ENCODE measurements around the gene MEAF6.

The MEAF6 gene

DNA sequence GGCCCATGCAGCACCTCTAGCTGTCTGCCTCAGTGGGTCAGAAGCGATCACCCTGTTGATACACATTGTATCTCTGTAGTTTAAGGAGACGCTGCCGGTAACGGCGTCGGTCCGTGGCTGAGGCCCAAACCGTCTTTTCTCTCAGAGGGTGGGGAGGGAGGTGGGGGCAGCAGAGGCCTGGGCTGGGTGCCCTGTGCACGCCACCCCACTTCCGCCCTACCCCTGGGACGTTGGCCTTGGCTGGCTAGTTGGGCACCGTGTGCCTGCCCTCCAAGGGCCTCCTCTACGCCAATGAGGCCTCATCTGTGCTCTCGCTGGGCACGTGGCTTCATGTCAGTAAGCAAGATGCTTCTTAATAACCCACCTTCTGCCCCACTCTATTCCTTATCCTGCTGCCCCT, 30.8 kb downstream of the MEAF6 start:
- no peak for DNase-seq

DNA sequence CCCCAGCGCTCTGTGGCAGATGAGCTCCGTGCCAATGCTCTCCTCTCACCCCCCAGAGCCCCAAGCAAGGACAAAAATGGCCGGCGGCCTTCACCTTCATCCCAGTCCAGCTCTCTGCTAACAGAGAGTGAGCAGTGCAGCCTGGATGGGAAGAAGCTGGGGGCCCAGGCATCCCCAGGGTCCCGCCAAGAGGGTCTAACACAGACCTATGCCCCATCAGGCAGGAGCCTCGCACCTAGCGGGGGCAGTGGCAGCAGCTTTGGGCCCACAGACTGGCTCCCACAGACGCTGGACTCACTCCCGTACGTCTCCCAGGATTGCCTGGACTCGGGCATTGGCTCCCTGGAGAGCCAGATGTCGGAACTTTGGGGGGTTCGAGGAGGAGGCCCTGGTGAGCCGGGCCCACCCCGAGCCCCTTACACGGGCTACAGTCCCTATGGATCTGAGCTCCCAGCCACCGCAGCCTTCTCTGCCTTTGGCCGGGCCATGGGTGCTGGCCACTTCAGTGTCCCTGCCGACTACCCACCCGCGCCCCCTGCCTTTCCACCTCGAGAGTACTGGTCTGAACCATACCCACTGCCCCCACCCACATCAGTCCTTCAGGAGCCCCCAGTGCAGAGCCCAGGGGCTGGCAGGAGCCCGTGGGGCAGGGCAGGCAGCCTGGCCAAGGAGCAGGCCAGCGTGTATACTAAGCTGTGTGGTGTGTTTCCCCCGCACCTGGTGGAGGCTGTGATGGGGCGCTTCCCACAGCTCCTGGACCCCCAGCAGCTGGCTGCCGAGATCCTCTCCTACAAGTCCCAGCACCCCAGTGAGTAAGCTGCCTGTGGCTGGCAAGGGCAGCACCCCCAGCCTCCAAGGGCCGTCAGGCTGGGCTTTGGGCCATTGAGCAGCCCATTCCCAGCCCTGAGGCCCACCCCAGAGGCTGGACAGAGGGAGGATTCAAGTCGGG, 31.5 kb downstream of the MEAF6 start:
- DNase-seq, result no peak

DNA sequence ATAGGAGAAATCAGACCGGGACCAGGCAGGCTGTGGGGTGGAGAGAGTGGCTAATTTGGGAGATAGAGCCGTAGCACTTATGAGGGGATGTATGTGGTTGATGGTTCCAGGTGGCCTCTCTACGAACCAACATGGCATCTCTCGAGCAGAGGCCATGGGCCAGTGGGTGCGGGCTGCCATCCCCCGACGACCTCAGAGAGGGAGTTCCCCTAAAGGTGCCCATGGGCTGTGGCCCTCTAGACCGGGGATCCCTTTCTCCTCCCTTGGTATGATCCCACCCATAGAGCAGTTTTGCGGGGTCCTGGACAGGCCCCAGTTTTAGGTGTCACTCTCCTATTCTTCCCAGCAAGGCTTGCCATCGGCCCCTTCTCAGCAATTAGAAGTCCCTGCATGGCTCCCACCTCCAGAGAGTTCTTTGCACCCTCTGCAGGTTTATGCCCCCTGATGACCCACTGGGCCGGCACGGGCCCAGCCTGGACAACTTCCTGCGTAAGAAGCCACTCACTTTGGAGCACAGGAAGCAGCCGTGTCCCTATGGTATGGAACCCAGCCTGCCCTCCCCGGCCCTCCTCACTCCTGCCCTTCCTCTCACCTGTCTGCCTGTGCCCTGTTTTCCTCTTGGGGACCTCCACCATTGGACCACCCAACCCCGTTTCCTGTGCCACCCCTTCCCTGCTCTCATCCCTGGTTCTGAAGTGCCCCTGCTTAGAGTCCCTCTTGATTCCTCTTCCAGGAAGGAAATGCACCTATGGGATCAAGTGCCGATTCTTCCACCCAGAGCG, 32.4 kb downstream of the MEAF6 start:
- no peak for DNase-seq

DNA sequence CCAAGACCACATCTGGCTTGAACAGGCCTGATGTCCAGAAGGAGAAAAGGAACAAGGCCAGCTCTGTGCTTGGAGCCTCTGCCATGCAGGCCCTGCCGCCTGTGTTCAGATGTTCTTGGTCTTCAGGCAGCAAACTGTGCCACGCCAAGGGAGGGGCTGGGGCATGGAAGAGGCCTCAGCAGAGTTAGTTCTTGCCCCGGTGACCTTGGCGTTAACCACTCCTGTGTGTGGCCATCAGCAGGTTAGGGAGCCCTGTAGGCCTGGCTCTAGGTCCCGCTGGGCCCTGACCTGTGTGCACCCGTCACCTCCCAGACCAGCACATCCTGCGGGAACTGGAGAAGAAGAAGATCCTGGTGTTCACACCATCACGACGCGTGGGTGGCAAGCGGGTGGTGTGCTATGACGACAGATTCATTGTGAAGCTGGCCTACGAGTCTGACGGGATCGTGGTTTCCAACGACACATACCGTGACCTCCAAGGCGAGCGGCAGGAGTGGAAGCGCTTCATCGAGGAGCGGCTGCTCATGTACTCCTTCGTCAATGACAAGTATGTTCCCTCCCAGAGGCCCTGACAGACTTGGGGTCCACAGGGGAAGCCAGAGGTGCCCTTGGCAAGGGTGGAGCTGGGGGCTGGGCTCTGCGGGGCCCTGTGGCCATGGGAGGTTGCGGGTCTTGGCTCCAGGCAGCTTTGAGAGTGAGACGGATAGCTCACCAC, 33.1 kb downstream of the MEAF6 start:
- DNase-seq, result no peak

DNA sequence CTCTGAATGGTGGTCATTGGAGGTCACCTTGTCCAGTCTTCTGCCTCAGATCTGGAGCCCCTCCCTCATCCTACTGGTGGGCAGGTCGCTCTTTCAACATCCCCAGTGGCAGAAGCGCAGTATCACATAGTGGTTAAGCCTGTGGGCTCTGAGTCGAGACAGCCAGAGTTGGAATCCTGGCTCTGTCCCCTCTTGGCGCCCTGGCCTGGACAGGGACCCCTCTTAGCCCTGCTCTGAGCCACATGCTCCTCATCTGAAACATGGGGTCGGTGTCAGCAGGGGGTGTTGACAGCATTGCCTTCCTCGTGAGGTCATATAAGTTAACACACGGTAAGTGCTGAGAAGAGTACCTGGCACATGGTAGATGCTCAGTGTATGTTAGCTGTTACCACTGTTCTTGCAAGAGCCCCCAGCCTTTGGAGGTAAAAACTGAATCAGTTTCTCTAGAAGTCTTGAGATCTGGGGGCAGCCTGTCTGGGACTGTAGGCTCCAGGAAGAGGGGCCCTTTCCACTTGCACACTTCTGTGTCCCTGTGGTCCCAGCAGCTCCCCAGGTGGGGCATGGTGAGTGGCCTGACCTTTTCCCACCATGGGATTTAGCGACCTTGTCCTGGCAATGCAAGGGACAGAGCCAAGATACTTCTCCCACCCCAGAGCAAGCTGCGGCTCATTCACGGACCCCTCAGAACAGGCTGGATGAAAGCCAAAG, 33.8 kb downstream of the MEAF6 start:
- no peak for DNase-seq

DNA sequence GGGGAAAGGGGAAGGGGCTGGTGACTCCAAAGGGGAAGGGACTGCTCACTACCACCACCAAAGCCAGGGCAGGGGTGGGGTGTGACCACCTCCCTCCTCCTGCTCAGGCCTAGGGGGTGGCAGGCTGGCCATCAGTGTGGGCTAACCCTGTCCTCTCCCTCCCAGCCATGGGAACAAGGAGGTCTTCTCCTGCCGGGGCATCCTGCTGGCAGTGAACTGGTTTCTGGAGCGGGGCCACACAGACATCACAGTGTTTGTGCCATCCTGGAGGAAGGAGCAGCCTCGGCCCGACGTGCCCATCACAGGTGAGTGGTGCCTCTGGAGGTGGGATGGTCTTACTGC, 34.5 kb downstream of the MEAF6 start:
- no peak for DNase-seq

DNA sequence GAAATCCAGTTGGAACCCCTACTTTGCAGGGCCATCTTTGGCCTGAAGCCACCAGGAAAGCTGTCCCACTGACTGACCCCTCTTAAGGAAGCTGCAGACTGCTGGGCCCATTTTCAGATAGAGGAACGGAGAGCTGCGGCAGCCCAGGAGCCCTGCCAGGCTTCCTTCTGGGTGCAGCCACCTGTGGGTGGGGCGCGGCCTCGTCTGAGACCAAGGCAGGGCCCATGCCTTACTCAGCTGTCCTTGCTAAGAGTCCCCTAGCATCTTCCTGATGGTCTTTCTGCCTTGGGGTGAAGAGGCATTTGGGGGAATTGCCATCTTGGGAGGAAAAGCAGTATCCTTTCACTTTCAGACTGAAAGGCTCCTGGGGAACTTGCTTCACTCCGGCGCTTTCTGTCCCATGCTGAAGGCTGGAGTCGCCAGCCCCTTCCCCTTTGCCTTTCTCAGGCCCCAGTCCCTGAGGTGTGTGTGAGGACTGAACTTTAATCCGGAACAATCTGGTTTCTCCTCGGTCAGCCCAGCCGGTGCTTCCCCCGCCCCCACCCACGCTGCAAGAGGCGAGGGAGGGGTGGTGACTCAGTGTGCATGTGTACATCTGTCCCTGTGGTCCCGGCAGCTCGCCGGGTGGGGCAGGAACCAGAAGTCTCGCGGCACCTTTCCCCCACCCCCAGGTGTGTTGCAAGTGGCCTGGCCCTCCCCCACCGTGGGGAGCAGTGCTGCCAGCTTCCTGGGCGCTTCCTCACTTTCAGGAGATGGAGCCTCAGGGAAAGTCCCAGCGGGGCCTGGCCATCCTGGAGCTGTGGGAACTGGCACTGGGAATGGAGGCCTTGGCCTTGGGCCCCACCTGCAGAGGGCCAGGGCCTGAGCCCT, 35.1 kb downstream of the MEAF6 start:
- peak in 4 of 14 donors; percentile 13 to 78 (median 24) for DNase-seq

DNA sequence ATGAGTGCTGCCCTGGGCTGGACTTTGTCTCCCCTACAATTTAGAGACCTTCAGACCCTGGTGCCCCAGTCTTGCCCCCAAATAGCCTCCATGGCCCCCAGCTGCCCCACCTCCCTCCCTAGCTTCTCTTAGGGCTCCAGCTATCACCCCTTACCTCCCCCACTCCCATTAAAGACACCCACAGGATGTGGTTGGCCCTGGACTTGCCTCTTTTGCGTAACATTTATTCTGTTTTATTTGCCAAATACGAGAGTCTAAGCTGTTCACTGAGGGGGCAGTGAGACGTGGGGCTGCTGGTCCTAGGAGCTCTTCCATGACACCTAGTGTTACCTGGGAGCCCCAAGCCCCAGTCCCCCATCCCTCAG, 35.7 kb downstream of the MEAF6 start:
- no peak for DNase-seq

DNA sequence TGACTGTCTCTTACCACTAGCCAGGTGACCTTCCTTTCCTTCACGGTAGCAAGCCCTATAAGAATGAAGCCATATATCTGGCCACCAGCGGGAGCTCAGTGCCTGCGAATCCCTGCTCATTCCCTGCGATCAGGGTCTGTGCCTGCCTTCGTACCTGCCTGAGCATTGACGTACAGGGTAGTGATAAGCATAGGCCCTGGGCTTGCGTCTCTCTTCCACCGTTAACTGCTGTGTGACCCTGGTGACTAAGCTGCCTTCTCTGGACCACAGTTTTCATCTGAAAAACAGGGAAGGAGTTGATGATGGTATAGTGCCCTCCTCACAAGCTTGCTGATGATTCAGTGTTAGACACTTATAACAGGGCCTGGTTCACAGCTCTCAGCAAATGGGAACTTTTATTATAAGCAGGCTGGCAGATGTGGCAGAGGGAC, 36.1 kb downstream of the MEAF6 start:
- no peak for DNase-seq

DNA sequence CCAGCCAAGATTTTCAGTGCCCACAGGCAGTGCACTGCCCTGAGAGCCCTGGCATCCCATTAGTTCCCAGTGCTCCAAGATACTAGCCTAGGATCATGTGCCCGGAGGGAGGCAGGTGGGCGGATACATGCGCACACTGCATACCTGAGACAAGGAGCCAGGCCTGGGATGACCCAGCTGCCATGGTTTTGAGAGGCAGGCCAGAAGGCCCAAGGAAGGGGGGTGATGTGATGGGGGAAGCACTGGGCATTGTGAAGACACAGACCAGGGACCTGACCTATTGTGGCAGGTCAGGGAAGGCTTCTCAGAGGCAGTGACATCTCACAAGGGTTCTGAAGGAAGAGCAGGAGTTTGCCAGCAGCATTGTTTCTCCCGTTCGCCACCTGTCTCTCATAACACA, 36.6 kb downstream of the MEAF6 start:
- DNase-seq, result peak in 1 of 14 donors; percentile 39

DNA sequence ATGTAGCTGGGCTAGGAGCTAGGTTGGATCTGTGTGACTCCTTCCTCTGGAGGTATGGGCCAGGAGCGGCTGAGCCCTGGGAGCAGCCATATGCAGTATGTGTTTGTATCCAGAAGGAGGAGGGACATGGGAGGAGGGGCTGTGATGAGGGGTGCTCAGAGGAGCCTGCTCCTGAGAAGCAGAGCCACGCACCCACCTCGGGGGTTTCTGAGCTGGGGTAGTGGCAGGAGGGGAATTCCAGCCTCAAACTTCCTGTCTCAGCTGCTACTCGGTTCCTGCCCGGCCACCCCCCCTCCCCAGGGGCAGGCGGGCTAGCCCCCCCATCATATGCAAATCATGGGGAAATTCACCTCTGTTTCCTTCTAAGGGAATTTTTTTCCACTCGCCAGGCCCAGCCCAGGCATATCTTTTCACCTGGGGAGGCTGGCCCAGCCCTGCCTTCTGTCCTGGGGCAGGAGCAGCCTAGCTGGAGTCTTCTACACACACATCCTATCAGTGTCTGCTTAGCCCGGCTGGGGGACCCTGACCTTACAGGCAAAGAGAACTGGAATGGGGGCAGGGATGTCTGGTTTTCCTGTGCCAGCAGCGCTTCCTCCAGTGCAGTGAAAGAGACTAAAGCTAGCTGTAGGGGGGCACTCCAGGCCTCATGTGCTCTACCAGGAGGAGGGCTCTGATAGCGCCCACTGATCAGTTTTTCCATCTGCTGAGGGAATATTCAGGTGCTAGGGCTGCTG, 37.2 kb downstream of the MEAF6 start:
- peak in 2 of 14 donors; percentile 38 to 52 for DNase-seq

DNA sequence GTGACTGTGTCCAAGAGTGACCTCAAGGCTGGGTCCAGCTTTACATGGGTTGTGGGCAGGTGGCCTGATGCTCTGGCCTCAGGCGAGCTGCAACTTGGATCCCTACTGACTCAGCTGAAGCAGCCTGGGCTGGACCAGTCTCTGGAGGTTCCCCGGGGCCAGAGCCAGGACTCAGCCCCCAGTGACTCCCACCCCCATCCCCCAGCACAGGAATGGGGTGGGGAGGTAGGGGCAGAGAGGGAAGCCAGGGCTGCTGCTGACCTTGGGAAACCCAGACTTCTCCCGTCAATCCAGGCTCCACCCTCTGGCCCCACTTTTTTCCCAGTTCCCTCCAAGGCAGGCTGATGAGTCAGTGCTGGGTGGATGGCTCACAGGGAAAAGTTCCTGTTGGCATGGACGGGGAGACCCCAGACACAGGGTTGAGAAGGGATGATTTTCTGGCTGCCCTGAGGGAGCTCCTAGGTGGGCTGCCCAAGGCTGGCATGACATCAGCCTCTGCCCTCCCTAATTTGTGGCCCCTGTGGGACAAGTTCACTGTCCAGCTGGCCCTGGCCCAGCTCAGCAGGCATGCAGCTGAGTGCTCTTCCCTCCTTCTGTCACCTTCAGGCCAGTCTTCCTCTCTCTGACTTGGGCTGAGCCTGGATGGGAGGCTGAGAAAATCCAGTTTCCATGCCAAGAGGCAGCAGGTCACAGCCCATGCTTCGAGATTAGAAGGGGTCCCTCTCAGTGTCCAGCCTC, 37.9 kb downstream of the MEAF6 start:
- DNase-seq, result peak in 9 of 14 donors; percentile 25 to 85 (median 42)

DNA sequence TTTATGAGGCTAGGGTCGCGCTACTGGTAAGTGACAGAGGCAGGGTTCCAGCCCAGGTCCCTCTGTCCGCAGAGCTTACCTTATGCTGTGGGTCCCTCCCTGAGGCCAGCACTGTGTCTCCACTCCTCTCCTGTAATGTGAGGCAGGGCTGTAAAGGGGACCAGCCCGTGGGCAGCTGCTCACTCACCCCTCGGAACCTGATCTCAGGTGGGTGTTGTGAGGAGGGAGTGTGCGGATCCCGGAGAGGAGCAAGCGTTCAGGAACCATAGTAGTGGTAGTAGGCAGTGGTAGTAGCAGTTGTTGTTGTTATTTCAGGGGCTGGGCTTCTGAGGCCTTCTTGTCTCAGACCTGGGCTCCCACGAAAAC, 38.5 kb downstream of the MEAF6 start:
- no peak for DNase-seq

DNA sequence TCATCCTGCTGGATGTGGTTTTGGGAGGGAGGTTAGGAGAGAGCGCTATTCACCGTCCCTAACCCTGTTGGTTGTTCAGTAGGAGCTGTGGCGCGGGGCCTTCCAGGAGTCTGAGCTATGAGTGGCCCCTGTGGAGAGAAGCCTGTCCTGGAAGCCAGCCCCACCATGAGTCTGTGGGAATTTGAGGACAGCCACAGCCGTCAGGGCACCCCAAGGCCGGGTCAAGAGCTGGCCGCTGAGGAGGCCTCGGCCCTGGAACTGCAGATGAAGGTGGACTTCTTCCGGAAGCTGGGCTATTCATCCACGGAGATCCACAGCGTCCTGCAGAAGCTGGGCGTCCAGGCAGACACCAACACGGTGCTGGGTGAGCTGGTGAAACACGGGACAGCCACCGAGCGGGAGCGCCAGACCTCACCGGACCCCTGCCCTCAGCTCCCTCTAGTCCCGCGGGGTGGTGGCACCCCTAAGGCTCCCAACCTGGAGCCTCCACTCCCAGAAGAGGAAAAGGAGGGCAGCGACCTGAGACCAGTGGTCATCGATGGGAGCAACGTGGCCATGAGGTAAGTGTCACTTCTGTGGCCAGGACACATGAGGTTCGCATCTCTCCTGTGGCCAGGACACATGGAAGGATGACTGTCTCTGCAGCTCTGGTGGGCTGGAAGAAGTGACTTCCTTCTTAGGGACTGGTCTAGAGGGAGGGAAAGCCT, 39.0 kb downstream of the MEAF6 start:
- DNase-seq, result no peak

DNA sequence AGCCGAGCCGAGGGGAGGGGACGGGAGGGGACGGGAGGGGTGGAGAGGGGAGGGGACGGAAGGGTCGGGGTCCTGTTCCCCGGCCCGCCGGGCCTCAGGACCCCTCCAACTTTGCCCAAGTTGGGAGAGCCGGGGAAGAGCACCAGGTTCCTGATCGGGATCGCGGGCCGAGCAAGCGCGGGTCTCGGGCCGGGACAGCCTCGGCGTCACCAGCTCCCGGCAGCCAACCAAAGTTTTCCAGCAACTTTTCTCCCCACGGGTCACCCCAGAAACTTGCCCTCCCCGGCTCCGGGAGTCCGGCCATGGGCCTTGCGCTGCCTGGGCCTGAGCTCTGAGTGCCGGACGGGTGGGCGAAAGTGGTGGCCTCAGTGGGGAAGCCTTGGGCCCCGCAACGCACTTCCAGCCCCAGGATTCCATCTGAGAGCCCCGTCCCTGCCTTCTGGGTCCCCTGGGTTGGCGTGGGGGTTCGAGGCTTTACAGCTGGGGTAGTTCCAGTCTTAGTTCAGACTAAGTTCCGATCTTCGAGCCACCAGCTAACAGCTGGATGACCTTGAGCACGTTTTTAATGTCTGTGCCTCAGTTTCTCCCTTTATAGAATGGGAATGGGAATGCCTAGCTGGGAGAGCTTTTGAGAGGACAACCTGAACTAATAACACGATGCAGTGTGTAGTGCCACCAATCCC, 39.7 kb downstream of the MEAF6 start:
- peak in 3 of 14 donors; percentile 47 to 63 (median 52) for DNase-seq

DNA sequence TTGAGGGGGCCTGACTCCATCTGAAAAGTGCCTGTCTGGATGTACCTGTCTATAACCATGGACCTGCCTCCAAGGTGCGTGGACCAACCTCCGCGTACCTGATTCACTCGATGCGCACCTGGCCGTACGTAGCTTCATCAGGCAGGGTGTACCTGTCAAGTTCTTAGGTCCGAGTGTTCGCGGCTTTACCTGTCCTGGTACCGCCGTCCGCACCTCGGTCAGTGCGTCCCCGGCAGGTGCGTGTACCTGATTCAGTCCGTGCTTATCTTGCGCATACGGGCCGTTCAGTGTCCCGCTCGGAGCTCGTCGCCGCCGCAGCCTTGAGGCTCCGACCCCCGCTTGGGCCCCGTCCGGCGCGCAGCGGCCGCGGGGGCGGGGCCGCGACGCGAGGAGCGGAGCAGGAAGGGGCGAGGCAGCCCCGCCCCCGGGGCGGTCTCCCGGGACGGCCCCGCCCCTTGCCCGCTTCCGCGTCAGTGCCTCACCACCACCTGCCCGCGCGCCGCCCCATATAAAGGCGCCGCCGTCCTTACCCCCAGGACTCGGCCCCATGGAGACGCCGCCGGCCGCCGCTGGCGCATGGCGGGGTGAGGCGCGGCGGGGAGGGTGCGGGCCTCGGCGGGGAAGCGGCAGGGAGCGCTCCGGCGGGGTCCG, 40.4 kb downstream of the MEAF6 start, which contains the start of gene ZC3H12A:
ZC3H12A (plus strand) TSS at position 535 of the 651 bp plus-strand sequence. CDS start 917 bp downstream, outside the sequence.
- DNase-seq, result peak in 13 of 14 donors; percentile 33 to 86 (median 62)

DNA sequence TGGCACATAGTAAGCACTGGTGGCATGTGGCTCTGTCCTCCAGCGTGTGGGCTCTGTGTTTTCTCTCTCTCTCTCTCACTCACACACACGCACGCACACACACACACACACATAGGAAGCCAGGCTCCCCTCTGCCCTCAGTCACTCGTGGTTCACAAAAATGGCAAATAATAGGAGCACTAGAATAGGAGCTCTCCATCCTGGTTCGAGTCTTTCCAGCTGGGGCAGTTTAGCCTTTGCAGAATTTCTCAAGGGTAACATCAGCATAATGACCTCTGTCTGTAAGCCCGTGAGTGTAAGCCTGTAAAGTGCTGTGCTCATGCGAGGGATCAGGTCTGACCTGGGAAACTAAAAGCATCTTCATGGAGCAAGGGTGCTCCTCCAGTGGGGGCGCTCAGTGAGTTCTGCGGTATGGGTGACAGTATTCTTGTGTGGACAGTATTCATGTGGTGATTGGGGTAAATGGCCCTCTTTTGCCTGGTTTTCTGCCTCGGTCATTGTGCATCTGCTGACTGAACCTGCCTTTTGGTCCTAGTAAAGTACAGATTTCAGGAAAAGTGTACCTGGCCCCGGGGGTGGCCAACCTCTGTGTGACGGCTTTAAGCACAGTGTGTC, 41.0 kb downstream of the MEAF6 start:
- DNase-seq, result peak in 5 of 14 donors; percentile 27 to 62 (median 32)
